Stimulated activated CD8-positive, alpha-beta memory T cell treated with anti-CD3 and anti-CD28 coated beads, Interleukin-12 subunit alpha, Interleukin-12 subunit beta, amount 100 ng/mL, for 1 hour (primary cell): Measurements from ENCODE around the gene KRT73.

ENCODE experiments used
- DNase-seq: peaks from one replicate; pipeline ENCODE4 v3.0.0-alpha.2; 2020; ENCODE audit warnings: low read depth

Gene KRT73

DNA sequence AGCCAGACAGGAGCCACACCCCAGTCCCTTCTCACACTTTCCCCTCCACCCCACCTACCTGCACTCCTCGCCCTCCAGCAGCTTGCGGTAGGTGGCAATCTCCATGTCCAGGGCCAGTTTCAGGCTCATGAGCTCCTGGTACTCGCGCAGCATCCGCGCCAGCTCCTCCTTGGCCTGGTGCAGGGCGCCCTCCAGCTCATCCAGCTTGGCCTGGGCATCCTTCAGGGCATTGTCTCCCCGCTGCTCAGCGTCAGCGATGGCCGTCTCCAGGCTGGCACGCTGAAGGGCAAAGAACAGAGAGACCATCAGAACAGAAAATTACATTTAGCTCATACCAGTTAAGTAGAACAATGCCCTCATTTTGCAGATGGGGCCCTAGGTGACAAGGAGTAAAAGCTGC, 50.2 kb downstream of the KRT73 start:
- no peak for DNase-seq

DNA sequence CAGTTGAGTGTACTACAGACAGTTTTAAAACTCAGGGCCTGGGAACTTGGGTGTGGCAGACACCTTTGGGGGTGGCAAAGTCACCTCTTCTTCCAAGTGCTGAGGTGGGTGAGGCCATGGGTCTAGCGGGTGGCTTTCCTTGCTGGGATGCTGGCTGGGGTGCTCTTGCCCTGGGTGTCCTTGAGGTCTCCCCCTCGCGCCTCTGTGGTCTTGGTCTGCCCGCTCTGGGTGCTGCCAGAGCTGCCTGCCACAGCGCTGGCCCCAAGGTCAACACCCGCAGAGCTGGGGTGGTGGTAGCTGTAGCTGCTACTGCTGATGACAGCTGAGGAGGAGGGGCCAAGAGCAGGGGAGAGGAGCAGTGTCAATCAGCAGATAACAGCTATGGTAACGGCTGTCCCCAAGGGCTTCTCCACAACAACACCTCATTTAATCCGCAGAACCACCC, 51.5 kb downstream of the KRT73 start:
- peak; percentile 21 for DNase-seq

DNA sequence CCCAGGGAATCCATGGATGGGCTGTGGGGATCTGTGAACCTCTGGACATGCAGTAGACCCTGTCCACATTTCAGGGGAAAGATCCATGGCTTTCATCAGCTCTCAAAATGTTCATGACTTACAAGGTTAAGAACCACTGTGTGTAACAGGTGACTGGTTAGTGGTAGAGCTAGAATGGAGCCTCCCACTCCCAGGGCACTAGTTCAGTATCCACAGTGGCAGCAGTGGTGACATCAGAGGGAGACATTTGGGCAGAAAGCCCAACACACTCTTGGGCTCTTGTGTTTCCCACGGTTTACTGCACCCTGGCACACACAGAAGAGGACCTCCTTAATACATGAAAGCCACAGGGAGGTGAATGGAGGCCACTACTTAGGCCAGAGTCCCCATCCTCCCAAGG, 53.8 kb downstream of the KRT73 start:
- DNase-seq: no peak

DNA sequence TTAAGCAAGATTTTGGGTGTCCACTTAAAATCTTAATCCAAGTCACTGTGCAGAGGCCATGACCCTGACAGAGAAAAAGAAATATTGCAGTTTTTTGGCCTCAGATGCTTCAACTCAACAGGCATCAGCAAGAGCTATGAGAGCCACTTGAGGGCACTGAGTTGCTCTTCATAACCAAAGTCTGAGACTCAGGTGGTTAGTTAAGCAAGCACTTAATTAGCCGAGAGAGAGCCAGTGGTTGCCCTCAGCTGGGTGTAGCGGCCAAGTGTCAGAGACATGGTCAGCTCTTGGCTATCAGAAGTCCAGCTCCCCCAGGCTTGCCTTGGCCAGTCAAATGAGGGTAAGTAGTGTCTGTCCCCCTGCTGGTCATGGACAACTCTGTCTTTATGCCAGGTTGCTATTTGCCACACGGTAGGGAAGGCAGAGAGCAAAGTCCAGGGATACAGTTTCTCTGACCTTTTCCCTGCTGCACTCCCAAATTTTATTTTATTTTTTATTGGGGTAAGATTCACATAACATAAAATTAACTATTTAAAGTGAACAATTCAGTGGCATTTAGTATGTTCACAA, 56.4 kb downstream of the KRT73 start:
- no peak for DNase-seq

DNA sequence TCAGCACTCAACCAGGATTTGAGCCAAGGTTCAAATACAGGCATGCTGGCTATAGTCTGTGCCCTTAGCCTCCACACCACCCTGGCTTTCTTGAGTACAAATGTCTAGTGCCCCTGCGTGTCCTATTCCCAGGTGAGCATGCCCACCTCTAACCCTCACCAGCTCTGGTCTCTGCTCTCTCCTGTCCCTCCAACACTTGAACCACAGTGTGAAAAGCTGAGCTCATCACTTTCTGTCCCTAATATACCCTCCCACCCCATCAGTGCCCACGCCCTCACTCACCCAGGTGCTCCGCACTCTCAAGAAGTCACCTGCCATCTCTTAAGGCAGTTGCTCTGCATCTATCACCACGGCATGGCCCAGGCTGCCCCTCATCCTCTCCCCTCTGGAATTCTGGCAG, 58.4 kb downstream of the KRT73 start:
- DNase-seq: no peak

DNA sequence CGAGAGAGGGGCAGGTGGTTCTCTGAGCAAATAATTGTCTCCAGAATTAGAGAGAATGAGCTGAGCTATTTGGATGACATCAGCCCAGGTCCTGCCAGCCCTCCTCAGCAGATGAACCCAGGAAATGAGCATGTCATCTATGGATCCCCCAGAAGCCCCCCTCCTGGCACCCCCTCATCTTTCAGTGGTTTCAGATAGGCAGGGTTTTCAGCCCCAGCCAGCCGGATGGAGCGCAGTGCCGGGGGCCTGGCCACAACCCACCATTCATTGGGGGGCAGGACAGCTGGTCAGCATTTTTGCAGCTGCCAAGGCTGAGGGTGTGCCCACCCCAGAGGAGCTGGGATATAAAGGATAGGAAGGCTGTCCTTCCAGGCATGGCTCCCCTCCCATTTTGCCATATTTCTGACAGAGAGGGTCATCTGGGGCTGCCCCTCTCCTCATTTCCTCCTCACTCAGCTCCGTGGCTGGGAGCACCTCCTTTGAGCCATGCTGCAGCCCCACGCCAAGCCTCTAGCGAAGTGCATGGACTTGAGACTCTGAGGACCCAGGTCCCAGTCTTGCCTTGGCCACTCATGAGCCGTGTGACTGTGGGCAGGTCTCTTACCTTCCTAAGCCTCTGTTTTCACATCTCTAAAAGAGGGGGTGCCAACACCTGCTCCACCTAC, 59.4 kb downstream of the KRT73 start:
- DNase-seq: no peak
